ENCODE results near the gene AUTS2. TPM values are rescaled to one million over a fixed set of nuclear protein-coding genes. Genes with fewer than 3 reads are reported as not detected.

The AUTS2 gene
- total and polyA plus RNA-seq, 9 of the 15 experiments (the other 6 are each of a cell fraction or from before 2014, with no cell fraction given): 0.58 TPM; not detected in 8

GRCh38 chr7:69847921-69848612 is 249.8 kb downstream of the AUTS2 start (continued):
- TF ChIP-seq KLF13 (tag; IDR thresholded peaks at IDR 0.05; ENCODE audit: borderline replicate concordance, low read depth): no peak
- TF ChIP-seq ZNF609 (CRISPR knock-in tag; IDR thresholded peaks at IDR 0.05; ENCODE audit: borderline replicate concordance): no peak
- TF ChIP-seq STAT5A (IDR thresholded peaks at IDR 0.05; ENCODE audit: borderline replicate concordance, low read length): no peak
- no peak for TF ChIP-seq SRSF9 (IDR thresholded peaks at IDR 0.05; ENCODE audit: borderline replicate concordance, low read depth, low read length)
- no peak for TF ChIP-seq SRF (CRISPR knock-in tag; IDR thresholded peaks at IDR 0.05)
- TF ChIP-seq SMARCA4 (IDR thresholded peaks at IDR 0.05): no peak
- no peak for TF ChIP-seq MCM2 (IDR thresholded peaks at IDR 0.05; ENCODE audit: low read depth)
- TF ChIP-seq ZEB2 (IDR thresholded peaks at IDR 0.05): no peak
- no peak for TF ChIP-seq ZNF174 (CRISPR knock-in tag; IDR thresholded peaks at IDR 0.05)
- no peak for TF ChIP-seq SRSF1 (IDR thresholded peaks at IDR 0.05; ENCODE audit: low read depth, low read length)
- no peak for TF ChIP-seq TFE3 (CRISPR knock-in tag; IDR thresholded peaks at IDR 0.05)
- TF ChIP-seq NUFIP1 (IDR thresholded peaks at IDR 0.05; ENCODE audit: partially characterized antibody): no peak
- no peak for TF ChIP-seq ZNF24 (IDR thresholded peaks at IDR 0.05)
- TF ChIP-seq MTA2 (IDR thresholded peaks at IDR 0.05; ENCODE audit: low read depth): no peak
- no peak for TF ChIP-seq ZBTB17 (CRISPR knock-in tag; IDR thresholded peaks at IDR 0.05)
